GM12864 (cell line): ENCODE measurements around the gene SLC34A1.

Experiments
- DNase-seq: peaks from one replicate; pipeline ENCODE4 v3.0.0-alpha.2; 2011; ENCODE audit warnings: low read depth
- H3K4me3 ChIP-seq: 2 replicates; pipeline ENCODE4 v1.5.1; 2011; ENCODE audit warnings: mild to moderate bottlenecking, low read depth, low read length, control low read depth
- TF ChIP-seq, protein P1 (sequence below): IDR thresholded peaks from 2 replicates; pipeline ENCODE4 v1.5.1; 2011; ENCODE audit warnings: low read depth, mild to moderate bottlenecking, moderate library complexity, low read length, control low read depth, inconsistent platforms; ENCODE audit errors: missing control alignments

Gene SLC34A1

DNA sequence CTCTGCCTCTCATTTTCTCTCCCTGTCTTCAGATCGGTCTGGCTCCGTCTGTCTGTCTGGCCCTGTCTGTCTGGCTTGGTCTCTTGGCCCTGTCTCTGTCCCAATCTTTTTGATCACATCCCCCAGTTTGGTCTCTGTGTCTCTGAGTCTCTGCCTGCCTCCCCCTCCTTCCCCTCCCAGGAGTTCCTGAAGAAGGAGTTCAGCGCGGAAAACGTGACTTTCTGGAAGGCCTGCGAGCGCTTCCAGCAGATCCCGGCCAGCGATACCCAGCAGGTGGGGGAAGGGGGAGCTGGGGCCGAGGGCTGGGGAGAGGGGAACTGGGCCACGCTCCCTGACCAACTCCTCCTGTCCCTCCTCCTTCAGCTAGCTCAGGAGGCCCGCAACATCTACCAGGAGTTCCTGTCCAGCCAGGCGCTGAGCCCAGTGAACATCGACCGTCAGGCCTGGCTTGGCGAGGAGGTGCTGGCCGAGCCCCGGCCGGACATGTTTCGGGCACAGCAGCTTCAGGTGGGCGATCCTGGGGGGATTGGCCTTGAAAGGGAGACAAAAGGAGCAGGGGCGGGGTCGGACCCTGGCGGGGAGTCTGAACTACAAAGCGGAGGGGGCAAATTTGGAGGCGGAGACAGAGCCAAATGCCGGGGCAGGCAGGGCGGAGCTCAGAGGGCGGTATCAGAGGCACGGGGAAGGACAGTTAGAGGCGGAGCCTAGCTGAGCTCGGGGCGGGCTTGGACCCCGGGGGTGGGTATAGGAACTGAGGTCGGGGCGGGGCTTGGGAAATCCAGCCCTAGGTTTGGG lies 17.5 kb upstream of the SLC34A1 start:
- no peak overlapping the region for H3K4me3 ChIP-seq
- DNase-seq: no peak
- TF ChIP-seq, protein P1, sequence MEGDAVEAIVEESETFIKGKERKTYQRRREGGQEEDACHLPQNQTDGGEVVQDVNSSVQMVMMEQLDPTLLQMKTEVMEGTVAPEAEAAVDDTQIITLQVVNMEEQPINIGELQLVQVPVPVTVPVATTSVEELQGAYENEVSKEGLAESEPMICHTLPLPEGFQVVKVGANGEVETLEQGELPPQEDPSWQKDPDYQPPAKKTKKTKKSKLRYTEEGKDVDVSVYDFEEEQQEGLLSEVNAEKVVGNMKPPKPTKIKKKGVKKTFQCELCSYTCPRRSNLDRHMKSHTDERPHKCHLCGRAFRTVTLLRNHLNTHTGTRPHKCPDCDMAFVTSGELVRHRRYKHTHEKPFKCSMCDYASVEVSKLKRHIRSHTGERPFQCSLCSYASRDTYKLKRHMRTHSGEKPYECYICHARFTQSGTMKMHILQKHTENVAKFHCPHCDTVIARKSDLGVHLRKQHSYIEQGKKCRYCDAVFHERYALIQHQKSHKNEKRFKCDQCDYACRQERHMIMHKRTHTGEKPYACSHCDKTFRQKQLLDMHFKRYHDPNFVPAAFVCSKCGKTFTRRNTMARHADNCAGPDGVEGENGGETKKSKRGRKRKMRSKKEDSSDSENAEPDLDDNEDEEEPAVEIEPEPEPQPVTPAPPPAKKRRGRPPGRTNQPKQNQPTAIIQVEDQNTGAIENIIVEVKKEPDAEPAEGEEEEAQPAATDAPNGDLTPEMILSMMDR: no peak

DNA sequence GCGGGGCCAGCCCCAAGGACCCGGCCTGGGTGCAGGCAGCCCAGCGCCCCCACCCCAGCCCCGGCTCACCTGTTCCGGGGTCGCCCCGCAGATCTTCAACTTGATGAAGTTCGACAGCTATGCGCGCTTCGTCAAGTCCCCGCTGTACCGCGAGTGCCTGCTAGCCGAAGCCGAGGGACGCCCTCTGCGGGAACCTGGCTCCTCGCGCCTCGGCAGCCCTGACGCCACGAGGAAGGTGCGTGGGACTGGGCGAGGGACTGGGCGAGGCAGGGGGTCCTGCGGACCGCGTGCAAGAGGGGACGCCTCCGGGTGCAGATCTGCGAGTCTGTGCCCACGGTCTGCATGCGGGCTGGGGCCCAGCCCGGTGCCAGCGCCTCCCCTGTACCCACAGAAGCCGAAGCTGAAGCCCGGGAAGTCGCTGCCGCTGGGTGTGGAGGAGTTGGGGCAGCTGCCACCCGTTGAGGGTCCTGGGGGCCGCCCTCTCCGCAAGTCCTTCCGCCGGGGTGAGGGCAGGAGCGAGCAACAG lies 16.8 kb upstream of the SLC34A1 start:
- TF ChIP-seq, protein P1: no peak
- DNase-seq: no peak
- H3K4me3 ChIP-seq: no peak overlapping the region

DNA sequence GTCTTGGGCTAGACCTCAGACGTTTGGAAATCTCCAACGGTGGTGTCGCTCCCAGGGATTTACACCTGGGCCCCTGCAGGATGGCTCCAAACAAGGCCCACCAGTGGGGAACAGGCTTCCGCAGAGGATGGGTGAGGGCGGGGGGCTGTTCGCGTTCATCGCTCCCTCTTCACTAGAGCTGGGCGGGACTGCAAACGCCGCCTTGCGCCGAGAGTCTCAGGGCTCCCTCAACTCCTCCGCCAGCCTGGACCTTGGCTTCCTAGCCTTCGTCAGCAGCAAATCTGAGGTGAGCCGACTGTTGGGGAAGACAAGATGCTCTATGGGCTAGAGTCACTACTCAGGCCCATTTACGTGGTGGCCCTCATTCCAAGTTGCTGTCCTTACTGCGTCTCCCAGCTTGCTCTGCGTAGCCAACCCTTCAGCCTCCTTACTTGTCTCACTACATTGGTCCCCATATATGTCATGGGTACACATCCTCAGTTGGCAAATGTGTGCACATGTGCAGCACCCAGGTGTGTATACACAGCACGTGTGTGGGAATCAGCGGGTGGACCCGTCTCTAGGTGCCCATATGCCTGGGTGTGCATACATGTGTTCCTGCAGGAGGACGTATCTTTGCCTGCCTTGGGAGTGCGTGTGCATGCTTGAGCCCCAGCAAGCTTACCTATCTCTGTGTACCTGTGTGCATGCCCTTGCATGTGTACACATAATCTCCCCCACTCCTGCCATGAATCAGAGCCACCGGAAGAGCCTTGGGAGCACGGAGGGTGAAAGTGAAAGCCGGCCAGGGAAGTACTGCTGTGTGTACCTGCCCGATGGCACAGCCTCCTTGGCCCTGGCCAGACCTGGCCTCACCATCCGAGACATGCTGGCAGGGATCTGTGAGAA lies 16.0 kb upstream of the SLC34A1 start:
- H3K4me3 ChIP-seq: no peak overlapping the region
- TF ChIP-seq, protein P1: no peak
- DNase-seq: no peak

DNA sequence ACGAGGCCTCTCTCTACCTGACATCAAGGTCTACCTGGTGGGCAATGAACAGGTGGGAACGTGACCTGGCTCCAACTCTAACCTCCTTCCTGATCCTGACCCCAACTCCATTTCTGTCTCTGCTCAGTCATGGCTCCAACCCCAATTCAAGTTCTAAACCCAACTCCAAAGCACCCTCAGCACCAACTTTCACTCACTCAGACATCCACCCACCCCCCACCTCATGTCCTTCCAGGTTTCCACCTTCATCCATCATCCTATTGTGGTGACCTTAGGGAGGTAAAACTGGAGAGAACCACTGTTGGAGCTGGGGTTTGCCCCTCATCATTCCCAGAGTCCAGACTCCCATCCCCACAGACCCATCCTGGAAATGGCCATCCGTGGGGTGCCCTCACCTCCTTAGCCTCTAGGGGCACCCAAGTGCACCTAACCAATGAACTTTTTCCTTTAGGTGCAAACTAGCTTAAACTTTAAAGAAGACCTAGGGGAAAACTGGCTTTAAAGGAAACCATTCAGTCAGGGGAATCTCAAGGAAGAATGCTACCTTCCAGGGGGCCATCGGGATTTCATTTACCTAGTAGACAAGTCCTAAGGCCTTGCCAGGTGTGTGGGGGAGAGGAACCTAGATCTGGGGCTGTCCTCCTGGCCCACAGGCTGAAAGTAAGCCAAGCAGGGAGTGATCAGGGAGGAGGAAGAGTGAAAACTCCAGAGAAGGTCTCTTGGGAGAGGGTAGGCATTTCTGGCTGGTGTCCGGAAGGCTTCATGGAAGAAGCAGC lies 15.2 kb upstream of the SLC34A1 start:
- DNase-seq: no peak
- TF ChIP-seq, protein P1: peak; percentile 84
- no peak overlapping the region for H3K4me3 ChIP-seq

DNA sequence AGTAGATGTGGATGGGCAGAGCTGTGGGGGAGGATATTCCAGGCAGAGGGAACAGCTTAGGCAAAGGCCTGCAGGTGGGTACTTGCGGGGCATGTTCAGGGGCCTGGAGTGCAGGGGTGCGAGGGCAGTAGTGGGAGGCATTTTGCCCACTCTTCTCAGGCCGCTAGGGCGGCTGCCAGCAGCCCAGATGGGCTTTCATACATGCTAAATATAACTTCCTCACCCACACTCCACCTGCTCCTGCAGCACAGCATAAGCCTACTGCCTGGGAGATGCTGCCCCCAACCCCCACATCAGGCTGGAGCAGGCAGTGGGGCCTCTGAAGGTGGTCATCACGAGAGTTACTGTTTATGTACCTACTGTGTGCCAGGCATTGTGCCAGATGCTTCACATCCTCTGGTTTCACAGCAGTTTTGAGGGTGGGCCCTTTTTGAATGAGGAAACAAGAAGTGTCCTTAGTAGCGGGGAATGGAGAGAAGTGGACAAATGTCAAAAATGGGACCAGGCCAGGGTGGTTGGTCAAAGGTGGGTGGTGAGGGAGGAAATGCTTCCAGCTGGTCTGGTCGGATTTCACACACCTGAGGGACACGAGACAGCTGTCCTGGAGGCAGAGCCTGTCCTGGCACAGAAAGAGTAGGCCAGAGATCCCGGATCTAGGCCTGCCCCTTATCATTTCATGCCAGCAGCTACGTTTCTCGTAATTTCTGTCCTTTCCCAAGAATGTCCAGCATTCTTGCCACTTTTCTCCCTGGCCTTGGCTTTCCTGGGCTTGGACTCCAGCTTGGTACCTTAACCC lies 14.4 kb upstream of the SLC34A1 start:
- TF ChIP-seq, protein P1: no peak
- DNase-seq: no peak
- H3K4me3 ChIP-seq: no peak overlapping the region

DNA sequence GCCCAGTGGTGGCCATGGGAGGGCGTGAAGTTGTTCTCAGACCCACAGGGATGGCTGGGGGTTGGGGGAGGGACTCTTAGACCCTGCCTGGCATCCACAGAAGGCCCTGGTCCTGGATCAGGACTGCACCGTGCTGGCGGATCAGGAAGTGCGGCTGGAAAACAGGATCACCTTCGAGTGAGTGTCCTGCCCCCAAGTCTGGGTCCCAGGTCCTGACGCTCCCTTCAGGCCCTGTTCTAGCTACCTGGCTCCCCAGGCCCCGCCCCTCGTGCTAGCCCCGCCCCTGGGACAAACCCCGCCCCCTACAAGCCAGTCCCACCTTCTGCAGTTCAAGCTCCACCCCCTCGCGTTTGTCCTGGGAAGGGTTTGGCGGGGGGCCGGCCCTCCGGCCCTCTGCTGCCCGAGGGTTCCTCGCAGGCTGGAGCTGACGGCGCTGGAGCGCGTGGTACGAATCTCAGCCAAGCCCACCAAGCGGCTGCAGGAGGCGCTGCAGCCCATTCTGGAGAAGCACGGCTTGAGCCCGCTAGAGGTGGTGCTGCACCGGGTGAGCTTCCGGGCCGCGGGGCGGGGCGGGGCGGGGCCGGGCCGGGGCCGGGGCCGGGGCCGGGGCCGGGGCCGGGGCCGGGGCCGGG lies 13.6 kb upstream of the SLC34A1 start:
- no peak for DNase-seq
- no peak overlapping the region for H3K4me3 ChIP-seq

More for the DNA sequence above, 13.6 kb upstream of the SLC34A1 start:
- TF ChIP-seq, protein P1: peak; percentile 5
